Choroid plexus epithelial cell (primary cell): Measurements from ENCODE around the gene DMRTC2.

Source experiments
- DNase-seq: peaks from one replicate; pipeline ENCODE4 v3.0.0-alpha.2; 2010; ENCODE audit warnings: low read depth
- H3K4me3 ChIP-seq: 2 replicates; pipeline ENCODE4 v1.5.1; 2011; ENCODE audit warnings: low read depth, mild to moderate bottlenecking, control low read depth, low read length, moderate library complexity
- CTCF ChIP-seq: conservative IDR thresholded peaks from 2 replicates; pipeline ENCODE4 v1.5.1; 2011; ENCODE audit warnings: low read depth, mild to moderate bottlenecking, control low read depth, inconsistent platforms, low read length, moderate library complexity

The DMRTC2 gene

GRCh38 chr19:41845001-41845050 is at the start of gene DMRTC2:
Gene DMRTC2 (plus strand): TSS chr19:41845042. CDS start chr19:41847429, 2,387 bp downstream.
- no peak for DNase-seq
- no peak for TF ChIP-seq CTCF
- no peak within 1 kb of the TSS for H3K4me3 ChIP-seq

- H3K4me3 ChIP-seq, result no peak within 1 kb of the TSS
- TF ChIP-seq CTCF, result no peak
- DNase-seq, result no peak
These were observed 48.5 kb upstream of the DMRTC2 start, which contains the start of gene CEACAM3 for GRCh38 chr19:41796362-41796761. Gene CEACAM3 (plus strand): TSS chr19:41796587. CDS start chr19:41796678, 91 bp downstream.

- no peak overlapping the region for H3K4me3 ChIP-seq
- DNase-seq, result no peak
- no peak for TF ChIP-seq CTCF
These were observed 47.9 kb upstream of the DMRTC2 start for GRCh38 chr19:41796901-41797300.

- no peak overlapping the region for H3K4me3 ChIP-seq
- no peak for TF ChIP-seq CTCF
- no peak for DNase-seq
These were observed 45.3 kb upstream of the DMRTC2 start for GRCh38 chr19:41799444-41800000.

- DNase-seq, result no peak
- TF ChIP-seq CTCF, result no peak
- no peak overlapping the region for H3K4me3 ChIP-seq
These were observed 43.8 kb upstream of the DMRTC2 start for GRCh38 chr19:41801031-41801430.

GRCh38 chr19:41801792-41802211 is 43.0 kb upstream of the DMRTC2 start:
- no peak for TF ChIP-seq CTCF
- no peak overlapping the region for H3K4me3 ChIP-seq
- DNase-seq, result no peak

GRCh38 chr19:41802770-41803169 is 42.1 kb upstream of the DMRTC2 start:
- DNase-seq, result no peak
- H3K4me3 ChIP-seq, result no peak overlapping the region
- TF ChIP-seq CTCF, result no peak
